Effector memory CD8-positive, alpha-beta T cell (primary cell): Measurements from ENCODE around the gene S100P.
"Not testable (repeated sequence)": the region's sequence is repeated elsewhere in the genome, so short reads cannot be mapped to it uniquely, and the experiment has no call there.

ENCODE experiments used
- ATAC-seq: fragments of 150-1000 bp; cut with Tn5 transposase; replicated peaks from 2 replicates; pipeline ENCODE4 v1.10.0; 2021; ENCODE audit warnings: mild to moderate bottlenecking, moderate library complexity
- DNase-seq, 3 experiments: peaks; one replicate each; pipeline ENCODE4 v3.0.0; 2021
- H3K27ac Mint-ChIP-seq, 2 donors: one replicate each; pipeline ENCODE4 v1.8.0; 2022; ENCODE audit warnings: mild to moderate bottlenecking in 2 of 2, mixed read lengths in 2 of 2, moderate library complexity in 2 of 2
- H3K27me3 Mint-ChIP-seq, 2 donors: one replicate each; pipeline ENCODE4 v1.8.0; 2022; ENCODE audit warnings: mixed read lengths in 2 of 2
- H3K36me3 Mint-ChIP-seq: one replicate; pipeline ENCODE4 v1.8.0; 2022; ENCODE audit warnings: mild to moderate bottlenecking, moderate library complexity, mixed read lengths; ENCODE audit not compliant: insufficient read depth
- H3K4me1 Mint-ChIP-seq, 2 donors: one replicate each; pipeline ENCODE4 v1.8.0; 2022; ENCODE audit warnings: low read depth in 2 of 2, mixed read lengths in 2 of 2
- H3K4me3 Mint-ChIP-seq, 2 donors: one replicate each; pipeline ENCODE4 v1.8.0; 2022; ENCODE audit warnings: mild to moderate bottlenecking in 2 of 2, mixed read lengths in 2 of 2, moderate library complexity in 2 of 2
- H3K9me3 Mint-ChIP-seq, 2 donors: one replicate each; pipeline ENCODE4 v1.8.0; 2022; ENCODE audit warnings: mixed read lengths in 2 of 2
- total RNA-seq, 9 experiments: gene quantifications; one replicate each; lab custom pipeline; 2026; lab: John Stamatoyannopoulos, UW

S100P gene
- 0 to 1.3 (median 0.68) reads per million in 9 experiments for total RNA-seq

DNA sequence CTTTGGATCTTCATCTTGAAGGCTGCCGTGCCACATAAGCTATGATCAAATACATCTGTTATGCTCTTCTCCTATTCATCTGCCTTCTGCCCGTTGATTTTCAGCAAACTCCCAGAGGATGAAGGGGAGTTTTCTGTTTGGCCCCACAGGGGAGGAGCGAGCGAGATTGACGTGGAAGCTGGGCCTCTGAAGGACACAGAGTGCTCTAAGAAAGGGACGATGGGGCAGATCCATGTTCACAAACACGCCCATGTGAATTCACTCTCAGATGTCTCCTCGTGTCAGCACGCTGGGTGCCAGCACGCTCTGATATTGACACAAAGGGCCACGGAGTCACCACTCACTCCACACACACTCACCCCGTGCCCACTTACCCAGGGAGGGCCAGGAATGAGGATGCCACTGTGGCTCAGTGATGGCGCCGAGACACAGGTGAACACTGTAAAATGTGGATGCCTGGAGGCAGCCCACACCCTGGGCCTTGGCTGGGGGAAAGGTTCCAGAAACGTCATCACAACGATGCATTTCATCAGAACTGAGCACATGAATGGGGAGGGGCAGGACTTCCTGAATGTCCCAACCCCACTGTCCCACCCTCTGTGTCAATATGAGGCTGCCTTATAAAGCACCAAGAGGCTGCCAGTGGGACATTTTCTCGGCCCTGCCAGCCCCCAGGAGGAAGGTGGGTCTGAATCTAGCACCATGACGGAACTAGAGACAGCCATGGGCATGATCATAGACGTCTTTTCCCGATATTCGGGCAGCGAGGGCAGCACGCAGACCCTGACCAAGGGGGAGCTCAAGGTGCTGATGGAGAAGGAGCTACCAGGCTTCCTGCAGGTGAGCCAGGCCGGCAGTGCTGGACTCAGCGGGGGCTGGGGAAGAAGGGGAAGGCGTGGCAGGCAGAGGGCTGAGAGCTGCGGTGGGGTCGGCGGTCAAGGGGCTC, at the start of gene S100P:
Gene S100P (plus strand): TSS at position 648 of the 946 bp plus-strand sequence. CDS start 55 bp downstream, at position 703.
- Mint-ChIP-seq H3K27ac (peak within 1 kb of the TSS; percentile 93 to 98), H3K4me3 (peak within 1 kb of the TSS; percentile 66 to 68), H3K36me3 (peaks cover 30% of the 10 kb centered on the region), H3K9me3 (no peaks in the 10 kb centered on the region), H3K4me1 (peaks cover 80 to 83% of the 10 kb centered on the region in 2 donors), H3K27me3 (no peaks in the 10 kb centered on the region)
- DNase-seq: no peak
- ATAC-seq: no peak

DNA sequence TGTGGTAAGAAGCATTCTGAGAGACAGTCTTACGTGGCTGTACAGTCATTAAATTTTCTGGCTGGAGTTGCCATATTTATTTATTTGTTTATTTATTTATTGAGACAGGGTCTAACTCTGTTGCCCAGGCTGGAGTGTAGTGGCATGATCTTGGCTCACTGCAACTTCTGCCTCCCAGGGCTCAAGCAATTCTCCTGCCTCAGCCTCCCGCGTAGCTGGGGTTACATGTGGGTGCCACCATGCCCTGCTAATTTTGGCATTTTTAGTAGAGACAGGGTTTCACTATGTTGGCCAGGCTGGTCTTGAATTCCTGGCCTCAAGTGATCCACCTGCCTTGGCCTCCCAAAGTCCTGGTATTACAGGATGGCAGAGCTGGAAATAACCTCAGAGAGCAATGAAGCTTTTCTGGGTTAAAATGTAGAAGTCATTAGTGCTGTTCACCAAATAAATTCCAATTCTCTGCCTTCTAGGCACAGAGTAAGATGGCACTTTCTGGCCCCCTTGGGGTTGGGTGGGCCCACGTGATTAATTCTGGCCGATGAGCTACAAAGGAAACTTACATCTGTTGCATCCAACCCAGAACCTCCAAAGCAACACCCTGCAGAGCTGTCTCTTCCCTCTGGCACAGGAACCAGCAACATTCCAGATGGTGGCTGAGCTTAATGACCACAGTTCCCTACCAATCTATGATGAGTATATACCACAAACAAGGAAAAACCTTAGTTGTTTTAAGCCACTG, 48.7 kb upstream of the S100P start:
- Mint-ChIP-seq H3K9me3 (no peaks in the 10 kb centered on the region), H3K27ac (peak overlapping the region; percentile 81 to 100), H3K36me3 (peaks cover 44% of the 10 kb centered on the region), H3K27me3 (no peaks in the 10 kb centered on the region), H3K4me3 (no peak overlapping the region), H3K4me1 (peaks cover 33 to 36% of the 10 kb centered on the region in 2 donors)
- ATAC-seq (no peak), DNase-seq (no peak)

DNA sequence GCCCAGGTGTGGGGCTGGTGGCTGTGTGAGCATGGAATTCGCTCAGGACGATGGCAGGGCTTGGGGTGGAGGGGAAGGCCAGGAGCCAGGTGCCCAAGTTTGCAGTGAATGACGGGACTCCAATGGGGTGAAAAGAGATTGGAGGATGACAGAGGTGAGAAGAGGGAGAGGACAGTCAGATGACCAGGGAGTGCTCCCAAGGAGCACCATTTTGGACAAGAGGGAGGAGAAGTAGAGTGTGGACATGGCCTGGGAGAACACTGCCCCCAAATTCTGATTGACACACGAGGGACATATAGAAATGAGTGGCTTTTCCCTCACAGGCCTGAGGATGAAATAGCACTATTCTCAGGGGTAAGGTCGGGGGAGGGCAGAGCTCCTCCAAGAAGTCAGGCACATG, 46.5 kb upstream of the S100P start:
- Mint-ChIP-seq H3K9me3 (no peaks in the 10 kb centered on the region), H3K27ac (peak overlapping the region in 1 of 2 donors; percentile 9), H3K36me3 (peaks cover 22% of the 10 kb centered on the region), H3K27me3 (no peaks in the 10 kb centered on the region), H3K4me1 (peaks cover 11 to 16% of the 10 kb centered on the region in 2 donors), H3K4me3 (no peak overlapping the region)
- DNase-seq: no peak
- no peak for ATAC-seq

DNA sequence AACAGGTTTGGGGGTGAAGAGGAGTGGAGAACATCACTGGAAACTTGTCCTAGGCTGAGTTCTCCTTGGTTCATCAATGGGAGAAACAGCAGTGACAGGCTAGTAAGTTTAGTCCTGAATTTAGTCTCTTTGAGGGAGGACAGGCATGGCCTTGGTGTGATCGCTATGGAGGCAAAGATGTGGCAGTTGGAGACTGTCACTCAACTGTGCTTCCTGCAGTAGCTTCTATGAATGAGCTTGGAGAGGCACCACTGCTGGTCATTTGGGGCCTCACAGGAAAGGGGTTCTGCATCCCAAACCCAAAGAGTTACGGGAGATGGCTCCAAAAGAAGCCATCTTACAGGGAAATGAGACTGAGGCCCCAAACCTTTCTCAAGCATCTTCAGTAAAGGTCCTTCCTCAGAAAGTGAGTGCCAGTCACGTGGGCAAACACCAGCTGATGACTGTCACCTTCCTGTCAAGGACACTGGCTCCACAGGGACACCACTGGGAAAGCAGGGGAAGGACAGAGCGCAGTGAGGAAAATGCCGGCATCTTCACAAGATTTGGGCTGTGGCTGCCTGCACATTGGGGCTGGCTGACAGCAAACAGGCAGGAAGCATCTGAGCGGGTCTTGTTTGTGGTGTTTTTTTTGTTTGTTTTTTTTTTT, 46.0 kb upstream of the S100P start:
- Mint-ChIP-seq H3K36me3 (peaks cover 17% of the 10 kb centered on the region), H3K4me1 (peaks cover 8 to 10% of the 10 kb centered on the region in 2 donors), H3K27ac (peak overlapping the region in 1 of 2 donors; percentile 9), H3K4me3 (no peak overlapping the region), H3K27me3 (no peaks in the 10 kb centered on the region), H3K9me3 (no peaks in the 10 kb centered on the region)
- no peak for ATAC-seq
- DNase-seq: no peak

DNA sequence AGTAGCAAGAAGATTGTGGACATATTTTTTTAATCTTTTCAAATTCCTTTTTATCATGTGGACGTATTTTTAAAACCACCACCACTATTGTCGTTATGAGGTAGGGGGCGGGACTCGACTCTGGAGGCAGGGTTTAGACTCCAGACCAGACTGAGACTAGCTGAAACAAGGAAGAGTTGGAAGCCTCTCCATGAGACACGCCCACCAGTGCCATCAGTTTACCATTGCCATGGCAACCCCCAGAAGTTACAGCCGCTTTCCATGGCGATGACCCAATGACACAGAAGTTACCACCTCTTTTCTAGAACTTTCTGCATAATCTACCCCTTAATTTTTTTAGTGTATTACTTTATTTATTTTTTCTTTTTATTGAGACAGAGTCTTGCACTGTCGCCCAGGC, 44.5 kb upstream of the S100P start:
- no peak overlapping the region for H3K4me3 Mint-ChIP-seq
- no peaks in the 10 kb centered on the region for H3K9me3 Mint-ChIP-seq
- no peak for ATAC-seq
- H3K4me1 Mint-ChIP-seq: peaks cover 2 to 4% of the 10 kb centered on the region in 2 donors
- H3K36me3 Mint-ChIP-seq: peaks cover 7% of the 10 kb centered on the region
- H3K27me3 Mint-ChIP-seq: no peaks in the 10 kb centered on the region
- no peak for DNase-seq
- H3K27ac Mint-ChIP-seq: no peak overlapping the region

DNA sequence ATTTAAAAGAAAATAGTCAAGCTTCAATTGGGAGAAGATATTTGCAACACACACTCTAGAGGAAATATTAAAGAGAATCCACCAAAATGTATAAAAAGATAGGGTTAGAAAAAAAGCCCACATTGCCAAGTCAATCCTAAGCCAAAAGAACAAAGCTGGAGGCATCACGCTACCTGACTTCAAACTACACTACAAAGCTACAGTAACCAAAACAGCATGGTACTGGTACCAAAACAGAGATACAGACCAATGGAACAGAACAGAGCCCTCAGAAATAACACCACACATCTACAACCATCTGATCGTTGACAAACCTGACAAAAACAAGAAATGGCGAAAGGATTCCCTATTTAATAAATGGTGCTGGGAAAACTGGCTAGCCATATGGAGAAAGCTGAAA, 39.5 kb upstream of the S100P start:
- H3K27ac Mint-ChIP-seq, DNase-seq, H3K4me1 Mint-ChIP-seq, ATAC-seq, H3K27me3 Mint-ChIP-seq, H3K9me3 Mint-ChIP-seq, H3K4me3 Mint-ChIP-seq, H3K36me3 Mint-ChIP-seq: not testable (repeated sequence)

DNA sequence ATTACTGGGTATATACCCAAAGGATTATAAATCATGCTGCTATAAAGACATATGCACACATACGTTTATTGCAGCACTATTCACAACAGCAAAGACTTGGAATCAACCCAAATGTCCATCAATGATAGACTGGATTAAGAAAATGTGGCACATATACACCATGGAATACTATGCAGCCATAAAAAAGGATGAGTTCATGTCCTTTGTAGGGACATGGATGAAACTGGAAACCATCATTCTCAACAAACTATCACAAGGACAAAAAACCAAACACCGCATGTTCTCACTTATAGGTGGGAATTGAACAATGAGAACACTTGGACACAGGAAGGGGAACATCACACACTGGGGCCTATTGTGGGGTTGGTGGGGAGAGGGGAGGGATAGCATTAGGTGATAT, 38.4 kb upstream of the S100P start:
- not testable (repeated sequence) for H3K4me3 Mint-ChIP-seq, DNase-seq, ATAC-seq, H3K27me3 Mint-ChIP-seq, H3K36me3 Mint-ChIP-seq, H3K9me3 Mint-ChIP-seq, H3K27ac Mint-ChIP-seq
- H3K4me1 Mint-ChIP-seq: peaks cover 0 to 10% of the 10 kb centered on the region in 2 donors

DNA sequence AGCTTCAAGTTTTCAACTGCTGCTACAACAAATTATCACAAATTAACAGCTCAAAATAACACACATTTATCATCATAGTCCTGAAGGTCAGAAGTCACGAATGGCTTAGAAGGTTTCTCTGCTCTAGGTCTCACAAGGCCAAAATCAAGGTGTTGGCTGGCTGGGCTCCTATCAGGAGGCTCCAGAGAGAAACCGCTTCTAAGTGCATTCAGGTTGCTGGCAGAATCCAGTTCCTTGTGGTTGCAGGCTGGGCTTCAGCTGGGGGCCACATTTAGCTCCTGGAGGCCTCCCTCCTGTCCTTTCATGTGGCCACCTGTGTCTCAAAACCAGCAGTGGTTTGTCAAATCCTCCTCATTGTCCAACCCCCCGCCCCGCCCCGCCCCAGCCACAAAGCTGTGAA, 37.8 kb upstream of the S100P start:
- H3K4me3 Mint-ChIP-seq: no peak overlapping the region
- DNase-seq (no peak), ATAC-seq (no peak)
- peaks cover 0 to 10% of the 10 kb centered on the region in 2 donors for H3K4me1 Mint-ChIP-seq
- no peak overlapping the region for H3K27ac Mint-ChIP-seq
- peaks cover 0 to 11% of the 10 kb centered on the region in 2 donors for H3K27me3 Mint-ChIP-seq
- peaks cover 2% of the 10 kb centered on the region for H3K36me3 Mint-ChIP-seq
- no peaks in the 10 kb centered on the region for H3K9me3 Mint-ChIP-seq

DNA sequence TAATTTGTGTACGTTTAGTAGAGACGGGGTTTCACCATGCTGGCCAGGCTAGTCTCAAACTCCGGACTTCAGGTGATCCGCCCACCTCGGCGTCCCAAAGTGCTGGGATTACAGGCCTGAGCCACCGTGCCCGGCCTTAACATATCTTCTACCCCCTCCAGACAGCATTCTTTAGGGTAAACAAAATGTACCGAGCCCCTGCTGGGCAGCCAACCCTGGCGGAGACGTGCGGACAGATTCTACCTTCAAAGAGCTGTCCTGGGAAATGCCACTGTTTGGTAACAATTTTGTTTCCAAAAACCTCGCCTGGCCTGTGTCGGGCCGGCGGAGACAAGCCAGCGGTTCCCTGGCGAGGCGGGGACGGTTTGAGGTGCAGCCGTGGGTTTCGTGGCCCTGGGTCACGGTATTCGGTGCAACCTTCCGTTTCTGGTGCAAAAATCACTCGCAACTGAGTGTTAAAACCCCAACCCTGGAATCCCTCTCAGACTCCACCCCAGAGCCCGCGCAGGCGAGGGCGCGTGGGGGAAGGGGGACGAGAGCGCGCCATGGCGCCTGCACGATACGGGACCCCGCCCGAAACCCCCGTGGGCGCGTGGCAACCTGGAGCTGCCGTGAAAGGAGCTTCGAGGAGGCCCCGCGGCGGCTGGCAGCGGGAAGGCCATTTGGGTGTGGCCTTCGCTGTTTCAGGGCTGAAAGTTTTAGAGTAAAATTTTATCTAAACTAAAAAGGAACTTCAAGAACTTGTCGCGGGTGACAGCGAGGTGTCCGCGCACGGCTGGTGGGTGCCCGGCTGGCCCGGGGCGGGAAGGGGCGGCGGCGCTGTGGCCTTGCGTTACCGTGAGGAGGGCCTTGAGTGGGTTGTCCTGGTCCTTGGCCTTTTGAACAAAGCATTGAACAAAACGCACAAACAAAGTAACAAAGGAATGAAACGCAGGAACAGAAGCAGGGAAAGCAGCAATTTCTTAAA, 36.2 kb upstream of the S100P start:
- peak overlapping the region; percentile 69 to 70 for H3K4me3 Mint-ChIP-seq
- H3K27ac Mint-ChIP-seq: no peak overlapping the region
- H3K9me3 Mint-ChIP-seq: no peaks in the 10 kb centered on the region

DNA sequence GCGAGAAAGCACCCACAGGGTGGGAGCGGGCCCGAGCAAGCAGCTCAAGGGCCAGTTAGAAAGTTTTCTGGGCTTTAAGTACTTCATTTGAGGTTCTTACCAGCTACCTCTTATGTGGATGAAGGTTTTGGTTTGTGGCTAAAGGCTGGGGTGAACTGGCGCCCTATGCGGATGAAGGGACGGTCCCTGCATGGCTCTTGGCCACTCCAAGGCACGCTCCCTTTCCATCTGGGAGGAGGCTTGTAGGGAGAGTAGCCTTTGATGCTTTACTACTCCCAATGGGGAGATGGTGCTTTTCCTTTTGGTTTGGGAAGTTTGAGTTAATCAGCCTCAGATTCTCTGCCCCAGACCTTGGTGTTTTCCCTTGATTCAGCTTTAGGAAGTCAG, 35.5 kb upstream of the S100P start:
- no peak for DNase-seq
- Mint-ChIP-seq H3K27ac (no peak overlapping the region), H3K4me1 (peaks cover 0 to 10% of the 10 kb centered on the region in 2 donors), H3K36me3 (peaks cover 3% of the 10 kb centered on the region), H3K4me3 (peak overlapping the region; percentile 69 to 70), H3K27me3 (peaks cover 5 to 34% of the 10 kb centered on the region in 2 donors), H3K9me3 (no peaks in the 10 kb centered on the region)
- no peak for ATAC-seq

More for the DNA sequence above, 36.2 kb upstream of the S100P start:
- Mint-ChIP-seq H3K4me1 (peaks cover 0 to 10% of the 10 kb centered on the region in 2 donors), H3K36me3 (peaks cover 3% of the 10 kb centered on the region), H3K27me3 (peaks cover under 1 to 27% of the 10 kb centered on the region in 2 donors)
- DNase-seq (no peak), ATAC-seq (no peak)

DNA sequence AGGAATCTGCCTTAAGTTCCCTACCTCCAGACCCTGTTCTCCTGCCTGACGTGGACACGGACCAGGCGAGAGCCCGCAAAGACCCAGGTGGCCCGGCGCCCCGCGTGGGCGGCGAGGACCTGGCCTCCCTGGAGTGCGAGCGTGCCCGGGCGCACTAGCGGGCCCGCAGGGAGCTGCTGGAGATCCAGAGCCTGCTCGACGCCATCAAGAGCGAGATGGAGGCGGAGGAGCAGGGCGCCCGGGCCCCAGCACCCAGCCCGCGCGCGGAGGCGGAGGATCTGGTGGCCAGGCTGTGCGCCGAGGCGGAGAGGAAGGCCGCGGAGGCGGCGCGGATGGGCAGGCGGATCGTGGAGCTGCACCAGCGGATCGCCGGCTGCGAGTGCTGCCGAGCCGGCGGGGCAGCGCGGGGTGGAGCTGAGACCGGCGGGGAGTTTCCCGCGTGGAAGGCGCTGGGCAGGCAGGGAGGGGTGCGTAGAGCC, 35.0 kb upstream of the S100P start:
- Mint-ChIP-seq H3K4me1 (peaks cover 0 to 10% of the 10 kb centered on the region in 2 donors), H3K9me3 (no peaks in the 10 kb centered on the region), H3K27ac (peak overlapping the region in 1 of 2 donors; percentile 64), H3K36me3 (peaks cover 3% of the 10 kb centered on the region), H3K4me3 (peak overlapping the region; percentile 69 to 70), H3K27me3 (peaks cover 5 to 38% of the 10 kb centered on the region in 2 donors)
- ATAC-seq (peak; percentile 99), DNase-seq (peak; percentile 51 to 57 (median 55))

DNA sequence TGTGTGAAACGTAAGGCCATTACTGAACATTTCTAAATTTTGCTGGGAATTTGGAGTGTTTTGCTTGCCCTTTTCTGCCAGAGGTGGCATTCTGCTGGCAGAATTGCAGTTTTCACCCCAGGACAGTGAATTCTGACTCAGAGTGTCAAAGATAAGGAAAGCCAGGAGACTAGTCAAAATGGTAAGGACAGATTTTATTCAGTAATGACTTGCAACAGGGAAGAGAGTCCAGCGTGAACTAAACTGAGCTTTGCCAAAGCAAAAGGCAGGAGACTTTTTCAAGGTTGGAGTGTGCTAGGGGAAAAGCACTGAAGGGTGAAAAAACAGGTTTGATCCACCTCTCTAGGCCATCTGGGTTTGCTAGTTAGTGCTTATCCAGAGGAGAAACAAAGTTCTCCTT, 33.8 kb upstream of the S100P start:
- H3K9me3 Mint-ChIP-seq: no peaks in the 10 kb centered on the region
- H3K4me1 Mint-ChIP-seq: peaks cover 0 to 10% of the 10 kb centered on the region in 2 donors
- H3K36me3 Mint-ChIP-seq: peaks cover 3% of the 10 kb centered on the region
- ATAC-seq (no peak), DNase-seq (no peak)
- H3K27ac Mint-ChIP-seq: no peak overlapping the region
- no peak overlapping the region for H3K4me3 Mint-ChIP-seq
- H3K27me3 Mint-ChIP-seq: peaks cover 5 to 38% of the 10 kb centered on the region in 2 donors
